HG02852 (cell line): ENCODE measurements around the gene RELL1.
A peak's percentile ranks its signal among the peaks of the same experiment; 100 is the strongest.

Experiments used
- ATAC-seq: cut with Tn5 transposase; IDR thresholded peaks from one replicate; pipeline ENCODE4 v1.9.1; 2021; ENCODE audit warnings: mild to moderate bottlenecking, moderate library complexity; ENCODE audit not compliant: unreplicated experiment

The RELL1 gene

DNA sequence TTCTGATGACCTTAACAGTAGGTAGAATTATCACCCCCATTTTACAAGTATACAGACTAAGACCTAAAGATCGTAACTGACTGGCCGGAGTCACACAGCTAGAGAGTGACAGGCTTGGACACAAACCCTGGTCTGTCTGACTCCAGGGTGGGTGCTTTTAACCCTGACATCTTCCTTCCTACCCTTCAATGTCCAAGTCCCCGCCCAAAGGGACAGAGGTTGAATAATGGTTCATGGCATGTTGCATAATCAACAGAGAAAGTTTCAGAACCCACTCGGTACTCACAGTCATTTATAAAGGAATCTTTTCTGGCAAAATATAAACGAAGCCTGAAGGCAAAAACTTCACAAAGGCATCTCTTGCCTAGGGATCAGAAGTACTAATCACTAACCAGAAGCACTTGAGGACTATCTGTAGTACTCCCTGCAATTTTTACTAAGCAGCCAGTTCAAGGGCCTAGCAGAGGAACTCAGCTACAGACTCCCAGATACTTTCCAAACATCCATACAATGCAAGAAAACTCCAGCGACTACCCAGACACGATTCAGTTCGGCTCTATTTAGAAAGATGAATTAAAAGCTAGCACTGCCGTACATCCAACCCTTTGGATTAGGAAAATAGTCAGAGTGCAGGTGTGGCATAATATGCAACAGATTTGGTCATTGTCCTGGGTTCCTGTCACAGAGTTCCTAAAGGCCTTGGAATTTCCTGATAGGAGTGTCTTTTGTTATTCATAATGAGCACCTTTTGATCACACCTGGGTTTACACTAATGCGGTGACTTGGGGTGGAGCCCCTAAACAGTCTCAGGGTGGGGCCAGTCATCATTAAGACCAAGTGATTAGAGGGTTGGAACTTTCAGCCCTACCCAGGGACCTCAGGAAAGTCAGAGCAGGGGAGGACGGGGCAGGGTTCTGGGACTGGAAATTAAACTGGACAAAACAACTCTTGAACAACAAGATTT is 44.0 kb downstream of the RELL1 start:
- no peak for ATAC-seq

GRCh38 chr4:37641352-37641751 is 44.8 kb downstream of the RELL1 start:
- ATAC-seq, result no peak

- no peak for ATAC-seq
Observed at GRCh38 chr4:37639551-37640285, 46.5 kb downstream of the RELL1 start.

DNA sequence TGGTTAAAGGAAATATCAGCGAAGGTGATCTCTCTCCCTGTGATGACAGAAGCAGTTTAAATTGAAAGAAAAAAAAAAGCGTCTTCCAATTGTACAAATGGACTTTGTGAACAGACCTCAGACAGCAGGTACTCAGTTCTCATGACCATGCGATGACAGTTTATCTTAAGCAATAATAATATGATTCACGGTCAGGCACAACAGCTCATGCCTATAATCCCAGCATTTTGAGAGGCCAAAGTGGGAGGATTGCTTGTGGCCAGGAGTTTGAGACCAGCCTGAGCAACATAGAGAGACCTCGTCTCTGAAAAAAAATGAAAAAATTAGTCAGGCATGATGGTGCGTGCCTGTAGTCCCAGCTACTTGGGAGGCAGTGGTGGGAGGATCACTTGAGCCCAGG is 51.0 kb downstream of the RELL1 start:
- no peak for ATAC-seq

GRCh38 chr4:37634180-37634579 is 52.0 kb downstream of the RELL1 start:
- ATAC-seq, result peak; percentile 79

DNA sequence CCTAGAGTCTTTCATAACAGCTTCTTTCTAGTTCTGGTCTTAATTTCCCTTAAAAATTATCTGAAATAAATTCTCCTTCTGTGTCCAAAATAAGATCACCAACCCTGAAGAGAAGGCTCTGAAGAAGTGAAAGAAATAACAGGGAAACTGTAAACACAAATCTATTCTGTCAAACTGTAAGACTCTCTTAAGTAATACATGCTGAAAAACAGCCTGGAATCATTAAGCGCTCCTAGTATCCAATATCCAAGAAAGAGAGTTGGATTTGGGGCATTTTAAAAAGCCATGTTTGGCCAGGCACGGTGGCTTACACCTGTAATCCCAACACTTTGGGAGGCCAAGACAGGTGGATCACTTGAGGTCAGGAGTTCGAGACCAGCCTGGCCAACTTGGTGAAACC is 53.3 kb downstream of the RELL1 start:
- ATAC-seq, result no peak

DNA sequence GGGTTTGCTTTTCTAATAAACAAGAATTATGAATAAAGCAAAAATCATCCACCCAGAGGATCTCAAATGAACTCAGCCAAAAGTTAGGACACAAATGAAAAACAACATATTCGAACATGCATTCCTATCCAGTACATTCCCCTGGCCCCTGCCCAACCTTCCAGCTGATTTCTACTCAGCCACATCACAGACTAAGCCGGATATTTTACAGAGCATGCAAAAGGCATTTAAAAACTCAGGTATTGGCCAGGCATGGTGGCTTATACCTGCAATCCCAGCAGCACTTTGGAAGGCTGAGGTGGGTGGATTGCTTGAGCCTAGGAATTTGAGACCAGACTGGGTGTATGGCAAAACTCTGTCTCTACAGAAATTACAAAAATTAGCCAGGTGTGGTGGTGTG is 54.6 kb downstream of the RELL1 start:
- no peak for ATAC-seq

- ATAC-seq, result no peak
Observed at GRCh38 chr4:37629713-37630112, 56.5 kb downstream of the RELL1 start.

DNA sequence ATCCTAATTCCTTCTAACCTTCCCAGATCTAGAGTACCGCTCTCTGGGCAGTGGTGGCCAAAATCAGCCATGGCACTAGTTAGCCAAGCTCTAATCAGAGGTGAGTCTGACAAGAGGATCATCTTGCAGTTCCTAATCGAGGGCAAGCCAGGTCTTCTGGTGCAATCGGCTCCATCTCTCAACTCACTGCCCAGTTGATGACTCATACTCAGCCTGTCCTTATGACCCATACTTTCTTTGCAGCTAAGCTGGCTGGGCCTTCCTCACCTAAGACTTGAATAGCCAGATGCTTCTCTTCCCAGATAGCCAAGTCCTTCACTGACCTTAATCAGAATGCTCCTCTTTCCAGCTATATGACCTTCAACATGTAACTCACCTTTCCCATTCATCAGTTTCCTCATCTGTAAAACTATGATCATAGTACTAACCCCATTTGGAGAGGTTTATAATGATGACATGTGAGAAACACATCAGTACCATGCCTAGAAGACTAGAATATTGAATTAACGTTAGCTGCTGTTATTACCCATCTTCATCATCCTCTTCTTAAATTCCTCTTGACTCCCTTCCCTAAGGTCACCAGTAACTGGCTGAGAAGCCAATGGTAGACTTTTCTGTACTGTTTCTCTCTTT is 57.1 kb downstream of the RELL1 start:
- no peak for ATAC-seq

- ATAC-seq, result no peak
Observed at GRCh38 chr4:37627263-37627662, 58.9 kb downstream of the RELL1 start.

- no peak for ATAC-seq
Observed at GRCh38 chr4:37625499-37625898, 60.7 kb downstream of the RELL1 start.

DNA sequence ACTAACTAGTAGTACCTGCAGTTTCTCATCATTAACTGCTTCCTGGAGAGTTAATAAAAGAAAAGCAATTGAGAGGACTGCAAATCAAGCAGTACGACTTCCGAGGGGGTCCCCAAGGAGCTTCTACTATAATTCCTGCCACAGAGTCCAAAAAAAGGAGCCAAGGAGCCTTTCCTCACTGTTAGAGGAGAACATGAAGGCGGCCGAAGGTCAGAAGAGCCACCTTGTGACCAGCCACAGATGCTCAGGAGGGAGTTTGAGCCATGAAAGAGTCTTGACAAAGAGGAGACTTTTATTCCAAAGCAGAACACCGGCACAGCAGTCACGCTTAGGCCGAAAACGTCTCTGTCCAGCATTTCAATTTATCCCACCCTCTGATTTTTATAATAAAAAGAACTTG is 62.2 kb downstream of the RELL1 start:
- no peak for ATAC-seq

DNA sequence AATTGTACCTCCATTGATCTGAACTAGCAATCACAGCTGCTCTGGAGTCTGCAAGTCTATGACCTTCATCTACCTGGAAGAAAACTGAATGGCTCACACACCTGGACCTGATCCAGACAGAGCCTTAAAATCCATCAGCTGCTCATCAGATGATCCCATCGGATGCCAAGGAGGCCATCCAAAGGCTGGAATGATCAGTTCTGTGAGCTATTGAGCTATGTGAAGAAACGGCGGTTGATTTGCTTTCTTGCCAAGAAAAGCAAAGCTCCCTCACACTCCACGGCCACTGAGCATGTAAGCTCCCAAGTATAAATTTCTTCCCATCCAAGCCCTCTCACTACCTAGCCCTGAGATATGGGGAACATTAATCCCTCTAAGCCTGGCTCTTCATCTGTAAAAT is 63.1 kb downstream of the RELL1 start:
- no peak for ATAC-seq

GRCh38 chr4:37620176-37620575 is 66.0 kb downstream of the RELL1 start:
- ATAC-seq, result no peak

GRCh38 chr4:37615720-37616063 is 70.5 kb downstream of the RELL1 start:
- ATAC-seq, result no peak

- peak; percentile 55 for ATAC-seq
Observed at GRCh38 chr4:37615059-37615719, 71.0 kb downstream of the RELL1 start.

GRCh38 chr4:37612811-37613210 is 73.4 kb downstream of the RELL1 start:
- ATAC-seq, result no peak

- ATAC-seq, result no peak
Observed at GRCh38 chr4:37609626-37610025, 76.5 kb downstream of the RELL1 start.

GRCh38 chr4:37607018-37607417 is 79.2 kb downstream of the RELL1 start:
- ATAC-seq, result no peak

GRCh38 chr4:37605843-37606565 is 80.2 kb downstream of the RELL1 start:
- ATAC-seq, result no peak

GRCh38 chr4:37604461-37604860 is 81.7 kb downstream of the RELL1 start:
- ATAC-seq, result no peak
